Endodermal cell (in vitro differentiated cells): ENCODE data around the gene CCDC106. TPM values are rescaled to one million over a fixed set of nuclear protein-coding genes. Genes with fewer than 3 reads are reported as not detected.

Source experiments
- DNase-seq: peaks from one replicate; pipeline ENCODE4 v3.0.0-alpha.2; 2017
- H3K27ac ChIP-seq: 2 replicates; pipeline ENCODE4 v1.5.1; 2013; ENCODE audit warnings: mild to moderate bottlenecking, low read depth, low read length, moderate library complexity
- H3K27me3 ChIP-seq: 2 replicates; pipeline ENCODE4 v1.6.1; 2013; ENCODE audit warnings: mild to moderate bottlenecking, low read length, moderate library complexity; ENCODE audit not compliant: insufficient read depth, control insufficient read depth, poor library complexity, severe bottlenecking
- H3K36me3 ChIP-seq: 2 replicates; pipeline ENCODE4 v1.7.0; 2013; ENCODE audit warnings: mild to moderate bottlenecking, low read length, moderate library complexity; ENCODE audit not compliant: control insufficient read depth, insufficient read depth
- H3K4me1 ChIP-seq: one replicate; pipeline ENCODE4 v1.7.0; 2013; ENCODE audit warnings: low read length; ENCODE audit not compliant: control insufficient read depth, insufficient read depth
- H3K4me3 ChIP-seq: 2 replicates; pipeline ENCODE4 v1.5.1; 2013; ENCODE audit warnings: mild to moderate bottlenecking, low read length, moderate library complexity
- H3K9ac ChIP-seq: 2 replicates; pipeline ENCODE4 v1.6.1; 2013; ENCODE audit warnings: mild to moderate bottlenecking, low read length, moderate library complexity; ENCODE audit not compliant: poor library complexity, severe bottlenecking; ENCODE audit errors: extremely low read depth
- H3K9me3 ChIP-seq: 2 replicates; pipeline ENCODE4 v1.6.1; 2013; ENCODE audit warnings: mild to moderate bottlenecking, low read length, moderate library complexity; ENCODE audit not compliant: control insufficient read depth
- H3K27ac Mint-ChIP-seq: 2 replicates; pipeline ENCODE4 v1.8.0; 2020; ENCODE audit warnings: mixed read lengths
- H3K27me3 Mint-ChIP-seq: 2 replicates; pipeline ENCODE4 v1.8.0; 2021; ENCODE audit warnings: mild to moderate bottlenecking, mixed read lengths; ENCODE audit not compliant: insufficient read depth
- H3K36me3 Mint-ChIP-seq: 2 replicates; pipeline ENCODE4 v1.8.0; 2020; ENCODE audit warnings: low read depth, mixed read lengths
- H3K4me1 Mint-ChIP-seq: 2 replicates; pipeline ENCODE4 v1.8.0; 2020; ENCODE audit warnings: mixed read lengths
- H3K4me3 Mint-ChIP-seq: 2 replicates; pipeline ENCODE4 v1.8.0; 2020; ENCODE audit warnings: mild to moderate bottlenecking, moderate library complexity, mixed read lengths
- H3K9me3 Mint-ChIP-seq: 2 replicates; pipeline ENCODE4 v1.8.0; 2020; ENCODE audit warnings: mild to moderate bottlenecking, mixed read lengths
- WGBS, 2 experiments: methylation state at CpG; one replicate each; pipeline versions ENCODE4 v1.1.5 to v1.1.7; 2013; ENCODE audit warnings: missing lambda C conversion rate in 2 of 2, mixed read lengths in 1 of 2; ENCODE audit not compliant: insufficient coverage in 1 of 2, insufficient read length in 1 of 2; 5-methylcytosine and 5-hydroxymethylcytosine counted together
- total RNA-seq, 2 donors: library from RNA; stranded (reverse); fragmentation: NEBNext Ultra II Directional in 1 of 2; extraction: Animal tissue kit (Norgen Biotek cat#: 25700) in 1 of 2; gene quantifications; 2 replicates in 1 of 2; 3 replicates in 1 of 2; pipeline ENCODE4 v1.2.1, GENCODE V29; 2021
- TF ChIP-seq, protein P1 (sequence below): fragments of 200-600 bp; sonication (generic); conservative IDR thresholded peaks from 2 replicates; pipeline ENCODE4 v1.5.0; 2021; ENCODE audit warnings: antibody characterized with exemption, mild to moderate bottlenecking

CCDC106 gene
- total RNA-seq, 2 donors from 2014 or later, result 18.0 to 24.9 TPM

DNA sequence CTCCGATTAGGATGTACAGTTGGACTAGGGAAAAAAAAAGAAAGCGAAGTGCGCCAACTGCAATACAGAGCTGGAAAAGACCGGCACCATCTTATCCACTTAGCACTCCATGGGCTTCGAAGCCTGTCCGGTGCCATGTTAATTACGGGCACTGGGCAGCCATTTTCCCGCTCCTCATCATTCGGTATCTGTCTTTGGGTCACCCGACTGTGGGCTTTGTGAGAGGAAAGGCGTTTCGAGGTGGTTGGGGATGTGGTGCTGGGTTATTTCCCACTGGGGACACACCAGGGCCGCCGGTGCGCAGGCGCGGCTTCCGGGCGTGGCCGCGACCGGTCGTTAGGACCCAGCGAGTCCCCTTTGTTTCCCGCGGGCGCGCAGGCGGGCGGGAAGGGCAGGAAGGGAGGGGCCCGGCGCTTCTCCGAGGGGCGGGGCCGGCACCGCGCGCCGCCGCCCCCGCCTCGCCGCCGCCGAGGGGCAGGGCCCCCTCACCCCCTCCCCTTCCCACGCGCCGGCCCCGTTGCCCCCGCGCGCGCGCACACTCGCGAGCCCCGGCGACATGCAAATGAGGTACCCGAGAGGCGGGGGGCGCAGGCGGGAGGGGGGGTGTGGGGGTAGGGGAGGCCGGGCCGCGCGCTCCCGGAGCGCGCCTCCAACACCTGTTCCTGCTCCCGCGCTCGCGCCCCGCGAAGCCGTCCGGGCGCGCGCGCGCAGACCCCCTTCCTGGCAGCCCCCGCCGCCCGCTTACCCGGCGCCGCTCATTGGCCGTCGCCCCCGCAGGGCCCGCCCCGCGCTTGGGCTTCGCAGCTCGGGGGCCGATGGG is 48.0 kb upstream of the CCDC106 start, which contains the start of gene ZNF524:
ZNF524 (plus strand) TSS at position 447 of the 820 bp plus-strand sequence. CDS start 1,825 bp downstream, outside the sequence.
- Mint-ChIP-seq H3K27ac (peak within 1 kb of the TSS; percentile 99), H3K4me1 (peaks cover 6% of the 10 kb centered on the region), H3K4me3 (peak within 1 kb of the TSS; percentile 86), H3K36me3 (peaks cover 29% of the 10 kb centered on the region), H3K9me3 (peaks cover 4% of the 10 kb centered on the region), H3K27me3 (no peaks in the 10 kb centered on the region)
- Histone ChIP-seq H3K36me3 (peaks cover 21% of the 10 kb centered on the region), H3K27ac (peak within 1 kb of the TSS; percentile 99), H3K9me3 (no peaks in the 10 kb centered on the region), H3K9ac (peak within 1 kb of the TSS; percentile 98), H3K4me1 (no peaks in the 10 kb centered on the region), H3K27me3 (no peaks in the 10 kb centered on the region), H3K4me3 (peak within 1 kb of the TSS; percentile 99)
- TF ChIP-seq, protein P1, sequence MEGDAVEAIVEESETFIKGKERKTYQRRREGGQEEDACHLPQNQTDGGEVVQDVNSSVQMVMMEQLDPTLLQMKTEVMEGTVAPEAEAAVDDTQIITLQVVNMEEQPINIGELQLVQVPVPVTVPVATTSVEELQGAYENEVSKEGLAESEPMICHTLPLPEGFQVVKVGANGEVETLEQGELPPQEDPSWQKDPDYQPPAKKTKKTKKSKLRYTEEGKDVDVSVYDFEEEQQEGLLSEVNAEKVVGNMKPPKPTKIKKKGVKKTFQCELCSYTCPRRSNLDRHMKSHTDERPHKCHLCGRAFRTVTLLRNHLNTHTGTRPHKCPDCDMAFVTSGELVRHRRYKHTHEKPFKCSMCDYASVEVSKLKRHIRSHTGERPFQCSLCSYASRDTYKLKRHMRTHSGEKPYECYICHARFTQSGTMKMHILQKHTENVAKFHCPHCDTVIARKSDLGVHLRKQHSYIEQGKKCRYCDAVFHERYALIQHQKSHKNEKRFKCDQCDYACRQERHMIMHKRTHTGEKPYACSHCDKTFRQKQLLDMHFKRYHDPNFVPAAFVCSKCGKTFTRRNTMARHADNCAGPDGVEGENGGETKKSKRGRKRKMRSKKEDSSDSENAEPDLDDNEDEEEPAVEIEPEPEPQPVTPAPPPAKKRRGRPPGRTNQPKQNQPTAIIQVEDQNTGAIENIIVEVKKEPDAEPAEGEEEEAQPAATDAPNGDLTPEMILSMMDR, result no peak
- WGBS, 2 experiments, result 0% methylated on average over 2 to 76 of the region's 97 CpGs
- peak; percentile 94 for DNase-seq

DNA sequence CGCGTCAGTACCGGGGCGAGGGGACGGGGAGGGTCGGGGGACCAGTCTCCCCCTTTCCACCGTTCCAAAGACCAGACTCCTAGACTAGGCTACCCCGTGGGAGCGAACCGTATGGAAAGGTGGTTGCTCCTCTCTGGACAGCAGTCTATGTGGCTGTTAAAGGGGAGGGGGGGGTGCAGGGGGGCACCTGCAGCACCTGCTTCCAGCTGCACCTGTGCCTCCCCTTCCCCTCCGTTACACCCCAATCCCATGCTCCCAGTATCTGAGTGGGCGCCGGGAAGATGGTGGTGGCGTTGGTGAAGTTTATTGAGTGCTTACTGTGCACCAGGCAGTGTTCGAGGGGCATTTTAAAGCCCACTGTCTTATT is 47.4 kb upstream of the CCDC106 start:
- H3K9ac ChIP-seq, result peak overlapping the region; percentile 30
- peaks cover 15% of the 10 kb centered on the region for H3K36me3 ChIP-seq
- H3K27me3 Mint-ChIP-seq, result no peaks in the 10 kb centered on the region
- no peak overlapping the region for H3K27ac Mint-ChIP-seq
- DNase-seq, result no peak
- H3K4me3 Mint-ChIP-seq, result peak overlapping the region; percentile 86
- peaks cover 4% of the 10 kb centered on the region for H3K9me3 Mint-ChIP-seq
- H3K9me3 ChIP-seq, result no peaks in the 10 kb centered on the region
- peaks cover 23% of the 10 kb centered on the region for H3K36me3 Mint-ChIP-seq
- H3K27ac ChIP-seq, result peak overlapping the region; percentile 99
- peaks cover 6% of the 10 kb centered on the region for H3K4me1 Mint-ChIP-seq
- H3K27me3 ChIP-seq, result no peaks in the 10 kb centered on the region
- H3K4me1 ChIP-seq, result no peaks in the 10 kb centered on the region
- peak overlapping the region; percentile 84 for H3K4me3 ChIP-seq
- TF ChIP-seq, protein P1, result no peak
- WGBS, 2 experiments, result 21 to 88% methylated on average over 1 to 10 of the region's 15 CpGs

DNA sequence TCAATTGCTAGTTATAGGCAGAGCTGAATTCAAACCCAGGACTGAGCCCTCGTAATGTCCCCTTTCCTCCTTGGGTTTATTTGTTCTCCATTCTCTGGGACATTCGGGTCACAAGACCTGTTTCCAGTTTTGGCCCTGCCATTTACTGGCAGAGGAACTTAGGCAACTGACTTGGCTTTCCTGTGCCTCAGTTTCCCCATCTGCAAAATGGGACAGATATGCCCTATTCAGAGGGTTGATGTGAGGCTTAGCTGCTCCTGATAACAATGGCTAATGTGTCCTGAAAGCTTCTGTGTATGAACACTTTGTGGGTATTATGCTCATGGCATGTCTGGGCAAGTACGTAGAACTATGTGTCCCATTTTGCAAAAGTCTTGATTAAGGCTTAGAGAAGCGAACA is 46.9 kb upstream of the CCDC106 start:
- peak overlapping the region; percentile 84 for H3K4me3 ChIP-seq
- TF ChIP-seq, protein P1, result no peak
- Mint-ChIP-seq H3K36me3 (peaks cover 19% of the 10 kb centered on the region), H3K4me1 (peaks cover 8% of the 10 kb centered on the region), H3K27ac (no peak overlapping the region), H3K27me3 (no peaks in the 10 kb centered on the region), H3K9me3 (peaks cover 4% of the 10 kb centered on the region), H3K4me3 (peak overlapping the region; percentile 86)
- no peaks in the 10 kb centered on the region for H3K4me1 ChIP-seq
- H3K27ac ChIP-seq, result no peak overlapping the region
- H3K9ac ChIP-seq, result no peak overlapping the region
- no peaks in the 10 kb centered on the region for H3K9me3 ChIP-seq
- no peaks in the 10 kb centered on the region for H3K27me3 ChIP-seq
- 94 to 95% methylated on average over 4 of the region's 4 CpGs for WGBS, 2 experiments
- H3K36me3 ChIP-seq, result peaks cover 11% of the 10 kb centered on the region
- no peak for DNase-seq
